OCI-LY1 (cell line): Measurements from ENCODE around the gene PACRG.

Experiments used
- H2AFZ ChIP-seq: fragments of 200-600 bp; sonication (generic), shearing (Covaris generic); 2 replicates; pipeline ENCODE4 v1.6.0; 2014; ENCODE audit warnings: antibody characterized with exemption, mild to moderate bottlenecking, low read length
- H3F3A ChIP-seq: fragments of 200-600 bp; sonication (generic), shearing (Covaris generic); 2 replicates; pipeline ENCODE4 v1.6.0; 2014; ENCODE audit warnings: mild to moderate bottlenecking, antibody characterized with exemption, low read length, moderate library complexity; ENCODE audit not compliant: insufficient read depth
- H3K27ac ChIP-seq: fragments of 200-600 bp; sonication (generic); 2 replicates; pipeline ENCODE4 v1.5.1; 2014; ENCODE audit warnings: low read length, mixed run types, mild to moderate bottlenecking, low read depth; ENCODE audit not compliant: poor library complexity, severe bottlenecking
- H3K27me3 ChIP-seq: fragments of 200-600 bp; sonication (generic); 2 replicates; pipeline ENCODE4 v1.6.0; 2014; ENCODE audit warnings: antibody characterized with exemption, mild to moderate bottlenecking, low read length, moderate library complexity; ENCODE audit not compliant: insufficient read depth
- H3K36me3 ChIP-seq: fragments of 200-600 bp; sonication (generic); 2 replicates; pipeline ENCODE4 v1.6.1; 2014; ENCODE audit warnings: mild to moderate bottlenecking, antibody characterized with exemption, low read length, moderate library complexity, mixed read lengths; ENCODE audit not compliant: insufficient read depth
- H3K4me1 ChIP-seq: fragments of 200-600 bp; sonication (generic); 2 replicates; pipeline ENCODE4 v1.5.1; 2014; ENCODE audit warnings: mild to moderate bottlenecking, low read length, moderate library complexity; ENCODE audit not compliant: insufficient read depth, severe bottlenecking
- H3K4me2 ChIP-seq: fragments of 200-600 bp; sonication (generic), shearing (Covaris generic); 2 replicates; pipeline ENCODE4 v1.6.1; 2014; ENCODE audit warnings: low read length
- H3K4me3 ChIP-seq: fragments of 200-600 bp; sonication (generic); 2 replicates; pipeline ENCODE4 v1.5.1; 2014; ENCODE audit warnings: low read length, low read depth, mild to moderate bottlenecking, mixed read lengths; ENCODE audit not compliant: poor library complexity, severe bottlenecking
- H3K79me2 ChIP-seq: fragments of 200-600 bp; shearing (Covaris generic); 2 replicates; pipeline ENCODE4 v1.6.1; 2016; ENCODE audit warnings: mixed run types, low read length, mixed read lengths; ENCODE audit not compliant: insufficient read depth
- H3K9ac ChIP-seq: fragments of 200-600 bp; sonication (generic), shearing (Covaris generic); 2 replicates; pipeline ENCODE4 v1.6.1; 2014; ENCODE audit warnings: mild to moderate bottlenecking, low read length, mixed read lengths
- H3K9me2 ChIP-seq: fragments of 200-600 bp; sonication (generic), shearing (Covaris generic); 2 replicates; pipeline ENCODE4 v1.6.1; 2014; ENCODE audit warnings: low read depth, mild to moderate bottlenecking, low read length, mixed read lengths
- H3K9me3 ChIP-seq: fragments of 200-600 bp; shearing (Covaris generic); 2 replicates; pipeline ENCODE4 v1.6.1; 2014; ENCODE audit warnings: low read length, mixed read lengths
- H4K20me1 ChIP-seq: fragments of 200-600 bp; sonication (generic), shearing (Covaris generic); 2 replicates; pipeline ENCODE4 v1.6.0; 2016; ENCODE audit warnings: mild to moderate bottlenecking, low read length; ENCODE audit not compliant: insufficient read depth
- CTCF ChIP-seq: fragments of 200-600 bp; sonication (generic), shearing (Covaris generic); IDR thresholded peaks from 2 replicates; pipeline ENCODE4 v1.5.1; 2017; ENCODE audit warnings: mild to moderate bottlenecking, antibody characterized with exemption, low read length, moderate library complexity, mixed read lengths
- EZH2 ChIP-seq: fragments of 200-600 bp; sonication (generic), shearing (Covaris generic); IDR thresholded peaks from 2 replicates; pipeline ENCODE4 v1.8.0; 2017; ENCODE audit warnings: borderline replicate concordance, mixed run types, mild to moderate bottlenecking, antibody characterized with exemption, low read length, moderate library complexity, mixed read lengths

Gene PACRG

GRCh38 chr6:163320804-163321203 is 593.0 kb downstream of the PACRG start:
- H2AFZ ChIP-seq, result no peak overlapping the region
- H3K4me3 ChIP-seq, result no peak overlapping the region
- TF ChIP-seq EZH2, result no peak
- no peak for TF ChIP-seq CTCF

GRCh38 chr6:163321717-163322116 is 593.9 kb downstream of the PACRG start:
- no peak overlapping the region for H3K9ac ChIP-seq
- H2AFZ ChIP-seq, result no peak overlapping the region
- H3K79me2 ChIP-seq, result no peaks in the 10 kb centered on the region
- no peak overlapping the region for H3K27ac ChIP-seq
- no peaks in the 10 kb centered on the region for H3K9me2 ChIP-seq
- H3K4me3 ChIP-seq, result no peak overlapping the region
- no peaks in the 10 kb centered on the region for H3K4me1 ChIP-seq
- H3K4me2 ChIP-seq, result no peak overlapping the region
- H3K9me3 ChIP-seq, result no peaks in the 10 kb centered on the region
- no peaks in the 10 kb centered on the region for H4K20me1 ChIP-seq
- no peaks in the 10 kb centered on the region for H3F3A ChIP-seq
- peaks cover 4% of the 10 kb centered on the region for H3K27me3 ChIP-seq
- H3K36me3 ChIP-seq, result no peaks in the 10 kb centered on the region
- TF ChIP-seq CTCF, result no peak
- no peak for TF ChIP-seq EZH2

More at GRCh38 chr6:163320804-163321203, 593.0 kb downstream of the PACRG start:
- Histone ChIP-seq H3K79me2 (no peaks in the 10 kb centered on the region), H3K9me3 (no peaks in the 10 kb centered on the region), H3K36me3 (no peaks in the 10 kb centered on the region), H4K20me1 (no peaks in the 10 kb centered on the region), H3K9ac (no peak overlapping the region), H3K4me2 (no peak overlapping the region), H3K9me2 (no peaks in the 10 kb centered on the region), H3K27ac (no peak overlapping the region), H3F3A (no peaks in the 10 kb centered on the region), H3K4me1 (no peaks in the 10 kb centered on the region), H3K27me3 (peaks cover 4% of the 10 kb centered on the region)

GRCh38 chr6:163323274-163323673 is 595.5 kb downstream of the PACRG start:
- Histone ChIP-seq H3K79me2 (no peaks in the 10 kb centered on the region), H3K27ac (no peak overlapping the region), H3K4me1 (no peaks in the 10 kb centered on the region), H3K27me3 (peaks cover 4% of the 10 kb centered on the region), H2AFZ (no peak overlapping the region), H3K4me2 (no peak overlapping the region), H3K36me3 (no peaks in the 10 kb centered on the region), H3K9me3 (no peaks in the 10 kb centered on the region), H3F3A (no peaks in the 10 kb centered on the region), H4K20me1 (no peaks in the 10 kb centered on the region), H3K4me3 (no peak overlapping the region), H3K9me2 (no peaks in the 10 kb centered on the region), H3K9ac (no peak overlapping the region)
- TF ChIP-seq EZH2, result no peak
- no peak for TF ChIP-seq CTCF
